GM10248 (cell line): ENCODE results near the gene CDH18.

Experiments used
- CTCF ChIA-PET: fragments of 300-600 bp; sonication (Branson Sonifier 250); formaldehyde crosslinking; extraction: SDS; loops from one replicate; lab custom pipeline; 2021; ENCODE audit warnings: antibody characterized with exemption; lab: Yijun Ruan, JAX
- POLR2A ChIA-PET: fragments of 350-650 bp; sonication (Branson Sonifier 250); formaldehyde crosslinking; extraction: SDS; loops from one replicate; lab custom pipeline; 2020; ENCODE audit warnings: antibody characterized with exemption; lab: Yijun Ruan, JAX
- DNase-seq: peaks from one replicate; pipeline ENCODE4 v3.0.0; 2012; ENCODE audit errors: extremely low spot score
- TF ChIP-seq, protein P1 (sequence below): IDR thresholded peaks from 2 replicates; pipeline ENCODE4 v1.5.1; 2012; ENCODE audit warnings: mild to moderate bottlenecking, low read depth; ENCODE audit errors: extremely low read depth, missing control alignments, control extremely low read depth

Gene CDH18

DNA sequence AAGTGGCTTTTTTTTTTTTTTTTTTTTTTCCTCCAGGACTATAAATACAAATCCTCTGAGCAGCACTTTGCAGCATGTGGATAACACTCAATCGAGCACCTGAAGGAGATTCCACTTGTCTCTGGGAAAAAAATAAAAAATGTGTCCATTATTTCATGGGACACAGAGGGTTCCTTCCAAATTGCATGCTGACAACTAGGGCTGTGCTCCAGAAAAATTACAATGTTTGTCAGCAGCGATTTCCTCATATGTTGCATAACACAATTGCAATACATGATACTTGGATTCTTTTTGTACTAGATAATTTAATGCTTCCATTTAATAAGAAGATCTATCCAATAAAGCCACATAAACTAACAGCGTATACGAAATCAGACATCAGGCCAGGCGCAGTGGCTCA lies 84.4 kb downstream of the CDH18 start:
- POLR2A ChIA-PET = no interaction called here
- TF ChIP-seq, protein P1, sequence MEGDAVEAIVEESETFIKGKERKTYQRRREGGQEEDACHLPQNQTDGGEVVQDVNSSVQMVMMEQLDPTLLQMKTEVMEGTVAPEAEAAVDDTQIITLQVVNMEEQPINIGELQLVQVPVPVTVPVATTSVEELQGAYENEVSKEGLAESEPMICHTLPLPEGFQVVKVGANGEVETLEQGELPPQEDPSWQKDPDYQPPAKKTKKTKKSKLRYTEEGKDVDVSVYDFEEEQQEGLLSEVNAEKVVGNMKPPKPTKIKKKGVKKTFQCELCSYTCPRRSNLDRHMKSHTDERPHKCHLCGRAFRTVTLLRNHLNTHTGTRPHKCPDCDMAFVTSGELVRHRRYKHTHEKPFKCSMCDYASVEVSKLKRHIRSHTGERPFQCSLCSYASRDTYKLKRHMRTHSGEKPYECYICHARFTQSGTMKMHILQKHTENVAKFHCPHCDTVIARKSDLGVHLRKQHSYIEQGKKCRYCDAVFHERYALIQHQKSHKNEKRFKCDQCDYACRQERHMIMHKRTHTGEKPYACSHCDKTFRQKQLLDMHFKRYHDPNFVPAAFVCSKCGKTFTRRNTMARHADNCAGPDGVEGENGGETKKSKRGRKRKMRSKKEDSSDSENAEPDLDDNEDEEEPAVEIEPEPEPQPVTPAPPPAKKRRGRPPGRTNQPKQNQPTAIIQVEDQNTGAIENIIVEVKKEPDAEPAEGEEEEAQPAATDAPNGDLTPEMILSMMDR = no peak
- no peak for DNase-seq
- CTCF ChIA-PET = no interaction called here

DNA sequence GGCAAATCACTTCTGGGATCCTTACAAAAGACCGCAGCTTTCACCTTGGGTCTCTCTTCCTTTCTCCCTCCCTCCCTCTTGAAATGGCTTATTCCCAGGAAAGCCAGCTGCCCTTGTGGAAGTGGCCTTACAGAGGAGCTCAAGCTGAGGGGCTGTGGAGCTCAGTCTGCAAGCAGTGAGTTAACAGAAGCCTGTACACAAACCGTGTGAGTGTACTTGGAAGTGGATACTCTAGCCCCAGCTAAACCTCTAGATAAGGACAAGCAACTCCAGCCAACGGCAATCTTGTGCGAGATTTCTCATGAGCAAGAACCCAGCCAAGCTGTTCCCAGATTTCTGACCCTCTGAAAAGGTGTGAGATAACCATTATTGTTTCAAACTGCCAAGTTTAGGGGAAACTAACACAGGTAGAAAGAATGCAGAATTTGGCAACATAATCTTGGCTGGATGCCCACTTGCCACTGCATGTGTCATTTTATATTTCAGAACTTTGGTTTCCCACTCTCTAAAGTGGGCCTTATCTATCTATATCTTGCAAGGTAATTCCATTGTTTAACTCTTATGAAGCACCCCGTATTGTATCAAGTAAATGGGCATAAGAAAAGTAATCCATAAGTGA lies 85.6 kb downstream of the CDH18 start:
- TF ChIP-seq, protein P1 = no peak
- ChIA-PET CTCF (no interaction called here), POLR2A (no interaction called here)
- DNase-seq = no peak

DNA sequence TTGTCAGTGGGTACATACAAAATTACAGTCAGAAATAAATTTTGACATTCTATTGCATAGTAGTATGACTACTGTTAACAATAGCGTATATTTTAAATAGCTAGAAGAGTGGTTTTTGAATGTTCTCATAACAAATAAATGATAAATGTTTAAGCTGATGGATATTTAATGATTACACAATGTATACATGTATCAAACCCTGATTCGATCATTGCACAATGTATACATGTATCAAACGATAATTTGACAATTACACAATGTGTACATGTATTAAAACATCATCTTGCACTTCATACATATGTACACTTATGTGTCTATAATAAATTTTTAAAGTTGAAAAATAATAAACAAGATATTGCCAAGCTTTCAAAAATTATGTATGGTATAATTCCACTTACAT lies 87.7 kb downstream of the CDH18 start:
- ChIA-PET POLR2A (no interaction called here), CTCF (no interaction called here)
- DNase-seq = no peak
- TF ChIP-seq, protein P1 = no peak

DNA sequence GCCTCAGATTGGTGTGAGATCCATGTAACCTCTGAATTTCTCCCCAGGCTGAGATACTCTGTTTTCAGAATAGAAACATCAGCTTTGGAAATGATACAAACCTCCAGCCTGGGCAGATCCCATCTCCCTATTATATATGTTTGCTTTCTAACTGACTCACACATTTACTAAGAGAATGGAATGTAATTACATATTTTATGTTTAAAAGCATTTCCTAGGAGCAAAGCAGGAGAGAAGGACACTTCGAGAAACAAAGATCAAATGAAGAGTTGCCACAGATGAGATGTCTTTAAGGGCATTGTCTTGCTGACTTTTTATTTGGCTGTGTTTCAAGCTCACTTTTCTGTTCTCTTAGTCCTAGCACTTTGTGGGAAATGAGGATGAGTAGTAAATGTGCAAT lies 96.3 kb downstream of the CDH18 start:
- ChIA-PET POLR2A (no interaction called here), CTCF (interaction anchor here (1.2 kb wide), 1 partner anchor 13 kb away, joined by 3 read pairs; no protein-coding TSS in a partner anchor)
- TF ChIP-seq, protein P1 = no peak
- DNase-seq = no peak

DNA sequence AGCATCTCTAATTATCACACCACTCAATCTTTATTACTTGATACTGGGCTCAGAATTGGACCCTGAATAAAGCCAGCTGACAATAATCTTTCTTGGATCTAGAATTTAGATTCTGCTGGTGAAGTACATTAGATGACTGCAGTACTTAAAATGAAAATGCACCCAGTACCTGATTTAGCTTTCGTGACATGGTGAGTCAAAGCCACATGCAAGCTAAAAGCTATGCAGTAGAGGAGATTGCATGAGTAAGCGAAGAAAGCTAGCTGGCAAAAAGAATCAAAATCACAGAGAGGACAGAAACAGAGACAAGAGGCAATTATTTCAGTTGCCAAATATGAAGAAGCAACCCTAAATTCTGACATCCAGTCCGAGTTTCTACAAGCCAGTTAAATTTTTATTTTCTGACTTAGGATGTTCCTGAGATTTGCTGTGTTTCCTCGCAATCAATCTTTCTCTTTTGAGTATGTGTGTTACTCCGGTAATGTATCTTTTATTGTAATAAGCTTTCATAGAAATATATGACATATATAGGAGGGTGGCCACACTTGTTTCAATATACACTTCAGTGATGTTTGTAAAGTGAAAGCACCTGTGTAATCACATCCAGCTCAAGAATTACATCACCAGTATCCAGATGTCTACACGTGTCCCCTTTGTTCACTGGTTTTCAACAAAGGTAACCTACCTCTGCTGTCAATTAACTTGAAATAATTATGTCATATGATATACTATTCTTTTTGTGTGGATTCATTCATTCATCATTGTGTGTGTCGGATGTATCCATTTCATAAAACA lies 101.7 kb downstream of the CDH18 start:
- TF ChIP-seq, protein P1 = no peak
- ChIA-PET CTCF (interaction anchor here (1.0 to 1.9 kb wide), 3 partner anchors 13 to 16 kb away, joined by 3 to 5 read pairs (median 4); no protein-coding TSS in a partner anchor), POLR2A (no interaction called here)
- no peak for DNase-seq

- DNase-seq = no peak
- TF ChIP-seq, protein P1 = no peak
- POLR2A ChIA-PET = no interaction called here
- CTCF ChIA-PET = interaction anchor here (1.9 kb wide), 1 partner anchor 13 kb away, joined by 5 read pairs; no protein-coding TSS in a partner anchor
These were observed 102.8 kb downstream of the CDH18 start for GRCh38 chr5:19885040-19885824.
